Tibial nerve (tissue), 4 donors: Measurements from ENCODE around the gene PARP1.

Experiments
- CTCF ChIP-seq, 5 experiments: fragments of 200-600 bp in 3 of 5; fragments of 450-650 bp in 2 of 5; sonication (generic) in 3 of 5; IDR thresholded peaks; one replicate each; pipeline ENCODE4 v1.5.1; 2016 to 2019; ENCODE audit warnings: antibody characterized with exemption in 5 of 5, mild to moderate bottlenecking in 3 of 5, moderate library complexity in 2 of 5
- EP300 ChIP-seq, 2 donors: sonication (generic); formaldehyde crosslinking; IDR thresholded peaks; one replicate each; pipeline ENCODE4 v1.6.1; 2017; ENCODE audit warnings: antibody characterized with exemption in 2 of 2, mild to moderate bottlenecking in 1 of 2
- POLR2A ChIP-seq, 2 donors: fragments of 450-650 bp; IDR thresholded peaks; one replicate each; pipeline ENCODE4 v1.6.1; 2017; ENCODE audit warnings: antibody characterized with exemption in 2 of 2, mild to moderate bottlenecking in 2 of 2, moderate library complexity in 2 of 2

- TF ChIP-seq CTCF (IDR thresholded peaks at IDR 0.05) (no peak), POLR2A (IDR thresholded peaks at IDR 0.05) (no peak), EP300 (IDR thresholded peaks at IDR 0.05) (no peak)
These were observed 13.0 kb upstream of the PARP1 start for GRCh38 chr1:226420897-226421296.
